IPS DF 19.7 (cell line): ENCODE results near the gene PRLR.
"Not testable (repeated sequence)": the region's sequence is repeated elsewhere in the genome, so short reads cannot be mapped to it uniquely, and the experiment has no call there.

Experiments used
- DNase-seq: peaks from one replicate; pipeline ENCODE4 v3.0.0-alpha.2; 2013; ENCODE audit warnings: low read depth, low spot score

Gene PRLR

DNA sequence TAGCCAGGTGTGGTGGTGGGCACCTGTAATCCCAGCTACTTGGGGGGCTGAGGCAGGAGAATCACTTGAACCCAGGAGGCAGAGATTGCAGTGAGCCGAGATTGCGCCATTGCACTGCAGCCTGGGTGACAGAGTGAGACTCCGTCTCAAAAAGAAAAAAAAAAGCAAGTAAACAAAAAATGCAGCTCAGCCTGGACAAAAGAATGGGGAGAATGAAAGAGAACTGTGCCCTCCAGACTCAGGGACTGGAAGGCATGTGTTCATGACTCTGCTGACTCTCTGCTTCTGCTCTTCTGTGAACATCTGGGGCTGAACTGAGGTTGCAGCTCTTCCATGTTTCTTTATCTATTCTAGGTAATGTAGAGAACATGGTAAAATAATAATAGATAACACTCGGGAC lies 194.4 kb downstream of the PRLR start:
- DNase-seq: not testable (repeated sequence)

DNA sequence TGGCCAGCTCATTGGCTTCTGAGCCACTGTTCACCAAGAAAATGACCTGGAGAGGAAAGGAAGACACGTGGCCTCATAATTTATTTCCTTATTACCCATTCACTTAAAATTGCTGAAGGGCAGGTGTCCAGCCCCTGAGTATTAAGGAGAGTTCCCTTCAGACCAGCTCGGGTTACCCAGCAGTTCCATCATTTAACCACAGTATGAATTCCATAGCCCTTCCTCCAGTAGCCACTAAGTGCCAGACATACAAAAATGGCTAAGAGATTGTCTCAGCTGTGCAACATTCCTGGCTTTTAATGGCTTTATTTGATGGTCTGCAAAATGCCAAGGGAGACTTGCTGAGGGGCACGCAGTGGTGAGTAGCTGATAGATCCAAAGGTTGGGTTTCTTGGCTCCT lies 195.0 kb downstream of the PRLR start:
- DNase-seq: no peak

DNA sequence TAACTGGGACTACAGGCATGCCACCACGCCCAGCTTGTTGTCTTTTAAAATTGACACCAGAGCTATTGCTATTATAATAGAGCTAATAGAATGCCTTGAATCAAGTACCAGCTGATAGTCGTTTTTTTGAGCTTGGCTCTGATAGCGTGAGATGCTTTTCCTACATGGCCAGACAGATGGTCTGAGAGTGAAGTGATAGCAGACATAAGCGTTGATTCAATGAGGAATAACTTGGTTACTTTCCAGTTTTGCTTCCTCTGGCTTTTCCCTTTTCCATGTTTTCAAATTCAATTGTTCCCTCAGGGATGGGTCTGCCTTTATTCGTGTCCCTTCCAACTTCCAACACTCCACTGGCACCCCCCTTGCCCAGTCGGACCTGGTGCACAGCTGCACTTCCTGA lies 197.9 kb downstream of the PRLR start:
- no peak for DNase-seq

DNA sequence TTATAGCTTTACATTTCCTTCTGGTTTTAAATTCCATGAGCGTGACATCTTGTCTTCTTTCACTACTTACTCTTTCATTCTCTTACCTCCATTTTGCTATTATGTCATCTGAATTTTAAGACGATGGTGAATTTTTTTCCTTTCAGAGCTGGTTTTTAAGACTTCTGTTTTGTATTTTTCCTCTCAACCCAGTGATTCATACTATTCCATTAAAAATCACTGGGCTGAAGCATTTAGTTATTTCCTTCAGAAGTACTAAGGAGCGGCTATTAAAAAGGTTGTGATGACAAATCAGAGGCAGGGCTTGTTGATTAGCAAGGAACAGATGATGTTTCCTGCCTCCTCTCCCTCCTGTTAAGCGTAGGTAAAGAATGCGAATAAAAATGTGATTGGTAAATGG lies 199.0 kb downstream of the PRLR start:
- no peak for DNase-seq

DNA sequence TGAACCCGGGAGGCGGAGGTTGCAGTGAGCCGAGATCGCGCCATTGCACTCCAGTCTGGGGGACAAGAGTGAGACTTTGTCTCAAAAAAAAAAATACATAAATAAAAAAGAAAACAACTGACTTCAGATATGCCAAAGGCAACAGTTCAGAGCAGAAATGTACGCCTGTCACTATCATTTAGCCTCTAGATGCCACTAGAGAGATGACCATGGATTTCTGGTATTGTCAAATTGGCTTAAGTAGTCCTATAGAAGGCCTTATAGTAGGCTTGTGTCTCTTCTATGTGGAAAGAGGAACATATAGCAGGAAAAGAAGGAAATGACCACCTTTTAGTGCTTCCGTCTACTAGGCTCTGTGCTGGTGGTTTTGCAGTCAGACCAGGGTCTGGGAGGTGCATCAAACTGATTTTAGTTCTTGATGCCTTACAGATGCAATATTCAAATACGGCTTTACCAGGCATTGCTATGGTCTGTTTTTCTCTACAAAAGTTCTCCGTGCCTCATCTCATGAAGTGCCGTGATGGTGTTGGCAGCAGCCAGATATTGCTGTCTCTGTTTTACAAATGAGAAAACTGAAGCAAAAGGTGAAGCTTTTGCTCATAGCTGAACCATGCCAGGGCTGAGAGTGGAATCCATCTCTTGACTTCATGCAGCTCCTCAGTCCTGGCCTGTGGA lies 199.7 kb downstream of the PRLR start:
- DNase-seq: no peak

DNA sequence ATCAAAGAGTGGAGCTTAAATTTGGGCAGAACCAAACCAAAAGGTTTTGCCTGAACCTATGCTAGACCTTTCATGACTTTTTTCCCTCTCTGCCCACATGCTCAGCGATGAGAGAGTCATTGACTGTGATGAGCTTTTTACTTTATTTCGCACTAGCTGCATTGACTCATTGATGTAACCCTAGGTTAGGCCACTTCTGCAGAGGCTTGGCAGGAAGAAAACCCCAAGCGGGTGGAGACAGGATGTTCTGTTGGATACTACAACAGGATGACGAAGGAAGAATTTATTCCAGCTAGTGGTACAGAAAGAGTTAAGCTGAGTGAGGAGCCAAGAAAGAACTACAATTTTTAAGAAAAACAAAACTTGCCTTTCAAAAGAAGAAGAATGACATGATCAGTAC lies 201.0 kb downstream of the PRLR start:
- no peak for DNase-seq

DNA sequence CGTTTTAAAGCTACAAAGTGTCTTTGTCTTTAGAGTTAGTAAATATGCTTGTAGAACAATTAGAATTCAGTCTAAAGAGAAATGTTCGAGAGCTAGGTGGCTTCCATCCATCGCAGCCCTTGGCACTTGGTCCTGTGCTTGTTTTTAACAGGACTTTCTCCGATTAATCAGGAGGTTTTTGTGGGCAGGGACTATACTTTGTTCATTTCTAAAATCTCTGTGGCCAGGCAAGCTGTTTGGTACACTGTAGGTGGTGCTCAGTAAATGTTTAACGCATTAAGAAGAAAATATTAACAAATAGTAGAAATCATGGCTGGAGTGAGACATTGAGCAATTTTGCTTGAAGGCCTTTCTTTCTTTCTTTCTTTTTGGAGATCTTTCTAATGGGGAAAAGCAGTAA lies 203.3 kb downstream of the PRLR start:
- DNase-seq: no peak

DNA sequence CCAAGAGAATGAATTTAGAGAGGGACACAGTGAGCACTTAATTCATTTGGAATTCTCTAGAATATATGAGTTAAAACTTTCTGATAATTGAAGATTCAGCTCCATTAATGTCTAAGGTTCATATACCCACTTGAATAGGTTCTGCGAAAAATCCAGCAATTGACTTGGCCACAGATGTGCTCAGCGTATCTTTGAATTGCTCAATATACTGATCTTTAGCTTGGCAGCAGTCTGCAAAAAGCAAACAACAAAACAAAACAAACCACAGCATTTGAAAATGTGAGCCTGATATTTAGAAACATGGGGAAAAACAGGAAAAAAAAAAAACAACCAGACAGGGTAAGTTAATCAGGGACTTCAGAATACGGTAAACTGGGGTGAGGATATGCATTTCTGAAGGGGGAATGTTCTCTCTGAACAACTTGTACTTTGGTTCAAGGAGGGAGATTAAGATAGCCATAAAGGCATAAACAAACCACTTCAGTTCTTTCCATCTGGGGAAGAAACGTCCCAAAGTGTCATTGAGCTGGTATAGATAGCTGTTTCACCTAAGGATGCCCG lies 203.9 kb downstream of the PRLR start:
- no peak for DNase-seq

DNA sequence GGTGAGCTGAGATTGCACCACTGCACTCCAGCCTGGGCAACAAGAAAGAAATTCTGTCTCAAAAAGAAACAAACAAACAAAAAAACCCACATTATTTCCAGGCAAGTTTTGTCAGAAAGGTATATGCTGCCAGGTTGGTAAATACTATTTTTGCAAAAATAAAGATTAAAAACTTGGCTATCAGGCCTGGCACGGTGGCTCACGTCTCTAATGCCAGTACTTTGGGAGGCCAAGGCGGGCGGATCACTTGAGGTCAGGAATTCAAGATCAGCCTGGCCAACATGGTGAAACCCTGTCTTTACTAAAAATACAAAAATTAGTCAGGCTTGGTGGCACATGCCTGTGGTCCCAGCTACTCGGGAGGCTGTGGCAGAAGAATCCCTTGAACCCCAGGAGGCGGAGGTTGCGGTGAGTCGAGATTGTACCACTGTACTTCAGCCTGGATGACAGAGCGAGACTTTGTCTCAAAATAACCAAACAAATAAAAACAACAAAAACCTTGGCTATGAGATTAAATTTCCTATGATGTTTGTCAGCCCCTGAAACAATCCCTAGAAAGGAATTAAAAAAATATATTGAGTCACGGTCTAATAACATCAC lies 205.3 kb downstream of the PRLR start:
- no peak for DNase-seq

DNA sequence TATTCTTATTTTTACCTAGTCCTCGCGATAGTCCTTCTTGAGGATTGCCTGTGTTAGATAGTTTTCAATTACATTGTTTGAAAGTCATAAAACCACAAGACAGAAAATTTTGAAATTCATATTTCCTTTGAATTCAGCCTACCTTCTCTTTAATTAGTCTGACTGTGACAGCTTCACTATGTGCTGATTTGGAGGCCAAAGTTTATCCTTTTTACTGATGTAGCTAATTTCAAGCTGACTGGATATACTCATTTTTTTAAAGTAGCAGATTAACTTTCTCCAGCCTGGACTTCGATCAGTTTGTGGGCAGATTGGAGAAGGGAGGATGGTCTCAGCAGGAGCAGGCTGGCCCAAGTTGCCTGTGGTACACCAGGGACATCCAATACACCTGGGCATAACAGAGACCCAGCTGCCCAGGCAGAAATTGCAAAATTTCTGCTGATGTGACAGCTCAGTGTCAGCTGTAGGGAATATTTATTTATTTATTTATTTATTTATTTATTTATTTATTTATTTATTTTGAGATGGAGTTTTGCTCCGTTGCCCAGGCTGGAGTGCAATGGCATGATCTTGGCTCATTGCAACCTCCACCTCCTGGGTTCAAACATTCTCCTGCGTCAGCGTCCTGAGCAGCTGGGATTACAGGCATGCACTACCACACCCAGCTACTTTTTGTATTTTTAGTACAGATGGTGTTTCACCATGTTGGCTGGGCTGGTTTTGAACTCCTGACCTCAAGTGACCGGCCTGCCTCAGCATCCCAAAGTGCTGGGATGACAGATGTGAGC lies 206.7 kb downstream of the PRLR start:
- DNase-seq: no peak

DNA sequence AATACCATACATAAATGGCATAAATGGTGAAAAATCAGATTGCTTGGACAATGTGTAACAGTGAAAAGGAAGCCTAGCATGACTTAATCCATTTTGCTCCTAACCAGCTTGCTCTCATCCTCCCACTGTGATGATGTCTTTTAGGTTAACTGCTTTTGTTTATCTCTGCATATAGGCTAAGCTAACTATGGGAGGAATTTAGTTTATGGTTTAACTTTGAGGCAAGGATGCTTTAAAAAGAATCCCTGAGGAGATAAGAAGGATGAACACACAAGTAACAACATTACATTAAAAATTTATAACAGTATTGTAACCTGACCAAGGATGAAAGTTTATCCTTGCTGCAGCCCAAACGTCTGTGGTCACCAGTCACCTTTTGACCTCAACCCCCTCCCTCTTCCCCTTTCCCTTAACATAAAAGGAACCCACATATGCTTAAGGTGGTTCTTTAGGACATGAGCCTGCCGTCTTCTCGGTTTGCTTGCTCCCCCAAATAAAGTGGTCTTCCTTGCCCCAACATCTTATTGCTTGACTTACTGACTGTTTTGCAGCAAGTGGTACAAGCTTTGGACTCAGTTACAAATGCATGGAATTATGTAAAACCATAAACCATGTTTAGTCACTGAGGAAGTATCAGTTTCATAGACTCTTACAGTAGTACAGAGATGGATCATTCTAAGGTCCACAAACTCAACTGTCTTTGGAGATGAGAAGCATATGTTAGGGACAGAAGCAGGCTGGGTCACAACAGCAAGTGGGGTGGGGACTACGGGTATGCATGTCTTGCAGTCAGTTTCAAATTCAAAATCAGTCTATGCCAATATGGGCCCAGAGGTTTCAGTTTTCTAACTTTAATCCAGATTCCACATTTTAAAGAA lies 213.9 kb downstream of the PRLR start:
- no peak for DNase-seq

DNA sequence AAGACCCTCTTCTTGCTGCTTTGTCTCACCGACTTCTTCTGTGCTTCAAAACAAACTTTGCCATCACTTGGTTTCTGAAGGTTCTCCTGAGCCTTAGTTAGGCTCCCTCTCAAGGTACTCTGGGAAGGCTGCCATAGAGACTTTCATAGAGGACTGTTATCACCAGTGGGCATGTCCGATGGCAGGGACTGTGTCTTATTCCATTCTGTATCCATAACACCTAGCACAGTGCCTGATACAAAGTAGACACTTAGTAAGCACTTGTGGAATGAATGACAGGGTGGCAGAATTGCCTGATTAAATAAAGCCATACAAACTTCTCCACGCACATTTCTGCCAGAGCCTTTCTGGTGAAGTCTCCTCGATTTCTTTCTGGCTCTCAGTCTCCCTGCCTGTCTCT lies 215.2 kb downstream of the PRLR start:
- no peak for DNase-seq

DNA sequence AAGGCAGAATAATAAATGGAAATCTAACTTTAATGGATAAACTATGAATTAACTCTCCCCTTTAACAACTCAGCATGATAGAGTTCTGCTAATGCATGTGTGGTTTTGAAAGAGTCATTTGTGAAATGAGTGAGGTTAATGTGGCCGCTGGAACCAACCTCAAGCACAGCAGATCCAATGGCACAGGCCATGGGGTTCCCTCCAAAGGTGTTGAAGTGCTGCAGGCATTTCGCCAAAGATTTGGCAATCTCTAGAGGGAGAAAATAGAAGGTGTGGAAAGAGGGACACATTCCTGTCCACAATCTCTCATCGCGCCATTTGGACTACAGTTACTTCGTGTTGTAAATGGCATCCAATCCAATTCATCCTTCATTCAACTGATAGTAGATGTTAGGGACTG lies 217.5 kb downstream of the PRLR start:
- no peak for DNase-seq

DNA sequence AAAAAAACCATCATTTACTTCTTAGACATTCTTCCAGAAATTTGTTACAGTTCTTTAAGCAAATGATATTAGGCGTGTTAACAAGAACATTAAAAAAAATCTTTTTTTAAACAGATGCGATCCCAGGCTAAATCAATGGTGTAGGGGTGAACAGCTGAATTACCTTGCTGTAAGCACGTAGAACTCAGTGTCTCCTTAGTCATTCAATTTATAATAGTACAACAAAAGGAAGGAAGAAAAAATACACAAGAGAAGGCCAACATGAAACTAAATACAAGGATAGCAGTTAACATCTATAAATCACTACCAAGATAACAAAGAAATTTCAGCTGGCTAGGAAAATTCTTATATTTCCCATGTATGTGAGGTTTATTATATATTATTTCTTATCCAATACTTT lies 217.9 kb downstream of the PRLR start:
- DNase-seq: no peak

DNA sequence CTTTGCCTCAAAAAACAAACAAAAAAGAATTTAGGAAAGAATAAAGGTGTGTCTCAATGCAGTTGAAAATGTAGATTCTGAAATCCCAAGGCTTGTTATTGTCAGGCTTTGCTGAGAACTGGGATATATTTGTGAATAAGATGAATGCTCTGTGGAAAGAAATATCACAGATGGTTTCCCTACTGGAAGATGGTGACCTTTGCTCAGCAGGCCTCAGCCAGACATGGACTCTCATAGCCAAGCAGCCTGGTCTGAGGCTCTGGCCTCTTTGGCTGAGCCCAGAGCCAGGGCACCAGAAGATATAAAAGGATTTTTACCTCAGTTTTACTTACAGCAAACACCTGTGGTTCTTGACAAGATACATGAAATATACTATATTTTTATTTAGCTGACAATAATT lies 219.6 kb downstream of the PRLR start:
- no peak for DNase-seq

DNA sequence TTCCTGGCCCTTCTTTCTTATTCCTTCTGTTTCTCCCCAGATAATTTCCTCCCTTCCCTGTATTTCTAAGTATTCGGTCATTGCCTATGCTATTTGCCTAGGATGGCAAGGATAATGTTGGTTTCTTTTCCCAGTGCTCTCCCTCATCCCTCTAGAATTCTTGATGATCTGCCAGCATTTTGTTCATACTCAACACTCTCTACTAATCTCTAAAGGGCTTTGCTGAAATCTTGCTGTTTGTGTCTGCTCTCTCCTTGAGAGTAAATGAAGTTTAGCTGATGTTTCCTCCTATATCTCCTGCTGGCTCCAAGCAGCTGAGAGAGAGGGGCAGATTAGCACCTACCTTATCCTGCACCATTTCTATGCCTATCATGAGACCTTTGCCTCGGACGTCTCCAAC lies 220.6 kb downstream of the PRLR start:
- DNase-seq: no peak

DNA sequence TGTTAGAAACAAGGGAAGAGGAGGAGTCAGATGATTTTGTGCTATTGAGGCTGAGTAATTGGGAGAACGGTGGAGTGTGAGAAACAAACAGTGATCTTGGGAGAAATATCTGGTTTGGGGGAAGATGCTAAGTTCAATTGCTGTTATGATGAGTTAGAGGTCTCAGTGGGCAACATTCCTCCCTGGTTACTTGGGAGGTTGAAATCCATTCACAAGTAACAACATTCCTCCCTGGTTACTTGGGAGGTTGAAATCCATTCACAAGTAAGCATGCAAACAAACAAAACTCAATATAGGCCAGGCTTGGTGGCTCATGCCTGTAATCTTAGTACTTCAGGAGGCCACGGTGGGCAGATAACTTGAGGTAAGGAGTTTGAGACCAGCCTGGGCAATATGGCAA lies 221.3 kb downstream of the PRLR start:
- DNase-seq: no peak

DNA sequence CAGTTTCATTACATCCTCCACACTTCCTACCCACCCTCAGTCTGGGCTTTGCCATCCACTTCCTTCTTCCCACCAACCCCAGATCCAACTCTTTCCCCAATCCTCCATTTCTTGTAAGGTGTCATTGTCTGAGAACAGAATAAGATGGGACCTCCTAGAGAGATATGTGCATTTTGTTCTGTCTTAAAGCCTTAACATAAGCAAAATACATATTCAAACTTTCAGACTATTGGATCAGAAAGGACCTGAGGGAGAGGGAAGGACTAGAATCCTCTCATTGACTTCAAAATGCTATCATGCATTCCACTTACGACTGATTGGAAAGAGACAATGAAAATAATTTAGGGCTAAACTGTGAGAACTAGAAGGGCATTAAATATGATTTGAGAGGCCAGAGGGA lies 225.5 kb downstream of the PRLR start:
- DNase-seq: no peak

DNA sequence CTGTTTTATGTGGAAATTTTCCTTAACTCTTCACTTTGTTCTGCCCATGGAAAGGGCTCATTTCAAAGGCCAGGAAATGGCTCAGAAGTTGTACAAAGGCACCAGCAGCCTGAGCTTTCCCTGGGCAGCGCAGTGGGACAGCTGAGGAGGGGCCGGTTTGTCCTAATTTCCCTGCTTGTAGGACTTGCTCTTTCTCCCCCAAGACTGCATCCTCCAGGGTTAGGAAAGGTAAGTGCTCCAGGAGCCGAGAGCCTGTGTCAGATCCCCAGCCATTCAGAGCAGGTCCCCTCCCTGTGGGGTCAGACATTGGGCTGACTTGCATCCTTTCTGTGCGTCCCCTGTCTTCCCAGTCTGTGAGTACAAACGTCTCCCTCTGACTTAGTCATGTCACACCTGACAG lies 226.1 kb downstream of the PRLR start:
- no peak for DNase-seq

DNA sequence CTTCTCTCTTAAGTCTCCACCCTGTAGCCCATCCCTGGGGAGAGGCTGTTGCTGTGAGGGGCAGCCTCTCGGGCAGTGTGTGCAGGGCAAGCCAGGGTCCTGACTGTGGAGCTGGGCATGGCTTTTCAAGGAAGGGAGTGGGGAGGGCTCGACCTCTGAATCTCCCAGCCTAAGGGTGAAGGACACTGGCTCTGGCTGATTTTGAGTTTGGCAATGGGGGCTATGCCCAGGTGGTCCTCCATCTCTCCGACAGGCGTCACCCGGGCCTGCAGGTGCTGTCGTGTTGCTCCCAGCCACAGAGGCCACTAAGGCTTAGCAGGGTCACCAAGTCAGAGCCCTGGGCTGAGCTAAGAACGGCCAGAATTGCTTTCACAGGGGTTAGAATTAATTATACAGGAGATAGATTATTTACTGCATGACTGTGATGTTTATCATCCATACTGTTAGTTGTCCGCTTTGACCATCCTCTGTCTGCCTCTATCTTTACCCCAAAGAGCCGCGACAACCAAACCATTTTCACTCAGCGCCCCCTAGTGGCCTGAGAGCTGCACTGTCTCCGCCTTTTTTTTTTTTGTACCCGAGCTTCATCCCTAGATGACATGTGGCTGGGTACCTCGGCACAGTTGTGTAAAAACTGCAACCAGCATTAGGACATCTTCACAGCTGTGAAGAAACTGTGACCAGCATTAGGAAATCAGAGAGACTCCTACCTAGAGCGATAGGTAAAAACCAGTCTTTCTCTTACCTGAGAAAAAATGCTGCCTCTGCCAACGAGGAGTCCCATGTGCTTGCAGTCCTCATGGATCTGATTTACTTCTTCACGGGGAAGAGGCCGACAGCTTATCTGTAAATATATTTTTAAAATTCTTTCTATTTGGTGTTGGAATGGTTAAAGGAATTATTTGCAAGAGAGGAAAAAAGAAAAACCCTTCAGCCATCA lies 227.0 kb downstream of the PRLR start:
- no peak for DNase-seq

DNA sequence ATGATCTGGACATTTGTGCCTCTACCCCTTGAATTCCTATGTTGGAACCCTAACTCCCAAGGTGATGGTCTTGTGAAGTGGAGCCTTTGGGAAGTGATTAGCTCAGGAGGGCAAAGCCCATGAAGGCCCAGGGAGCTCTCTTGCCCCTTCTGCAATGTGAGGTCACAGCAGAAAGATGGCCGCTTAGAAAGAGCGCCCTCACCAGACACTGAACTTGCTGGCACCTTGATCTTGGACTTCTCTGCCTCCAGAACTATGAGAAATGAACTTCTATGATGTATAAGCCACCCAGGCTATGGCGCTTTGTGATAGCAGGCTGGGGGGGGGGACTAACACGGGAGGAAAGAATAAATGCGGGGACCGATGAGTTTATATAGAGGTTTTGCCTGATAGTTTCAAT lies 227.8 kb downstream of the PRLR start:
- DNase-seq: no peak
